ENCODE measurements around the gene NUDT19.
"Not testable (repeated sequence)": the region's sequence is repeated elsewhere in the genome, so short reads cannot be mapped to it uniquely, and the experiment has no call there.

Gene NUDT19

GRCh38 chr19:32675720-32676185 is 15.9 kb upstream of the NUDT19 start, which contains the start of gene RGS9BP:
Gene RGS9BP, plus strand, starts transcription at chr19:32675848. Its CDS starts 416 bp downstream, at chr19:32676264.
- peak; percentile 80 to 93 (median 89) for DNase-seq

GRCh38 chr19:32676186-32676894 is 15.3 kb upstream of the NUDT19 start:
- DNase-seq: no peak

GRCh38 chr19:32676895-32677359 is 14.7 kb upstream of the NUDT19 start:
- DNase-seq: no peak

GRCh38 chr19:32677657-32678056 is 14.0 kb upstream of the NUDT19 start:
- no peak for DNase-seq

GRCh38 chr19:32680986-32681385 is 10.6 kb upstream of the NUDT19 start:
- DNase-seq: peak in 1 of 3 donors; percentile 10

GRCh38 chr19:32682317-32682716 is 9.3 kb upstream of the NUDT19 start:
- DNase-seq: no peak

GRCh38 chr19:32686847-32687475 is 4.7 kb upstream of the NUDT19 start:
- DNase-seq: no peak

GRCh38 chr19:32687681-32688080 is 3.9 kb upstream of the NUDT19 start:
- DNase-seq: no peak

- DNase-seq: peak in 2 of 3 donors; percentile 49 to 55
These were observed 3.3 kb upstream of the NUDT19 start for GRCh38 chr19:32688311-32688710.

GRCh38 chr19:32691952-32692726 is 518 bp downstream of the NUDT19 start:
- DNase-seq: peak; percentile 86 to 92 (median 88)

GRCh38 chr19:32692727-32693061 is 1.1 kb downstream of the NUDT19 start:
- no peak for DNase-seq

GRCh38 chr19:32693151-32694108 is 1.8 kb downstream of the NUDT19 start:
- peak; percentile 53 to 67 (median 57) for DNase-seq

- DNase-seq: not testable (repeated sequence)
These were observed 2.7 kb downstream of the NUDT19 start for GRCh38 chr19:32694316-32694715.

- DNase-seq: not testable (repeated sequence)
These were observed 3.2 kb downstream of the NUDT19 start for GRCh38 chr19:32694851-32695250.

GRCh38 chr19:32695506-32695905 is 3.9 kb downstream of the NUDT19 start:
- peak; percentile 84 to 90 (median 87) for DNase-seq

GRCh38 chr19:32696771-32697170 is 5.2 kb downstream of the NUDT19 start:
- peak; percentile 84 to 88 (median 86) for DNase-seq

GRCh38 chr19:32700129-32700528 is 8.5 kb downstream of the NUDT19 start:
- not testable (repeated sequence) for DNase-seq

GRCh38 chr19:32702010-32702409 is 10.4 kb downstream of the NUDT19 start:
- no peak for DNase-seq

- DNase-seq: not testable (repeated sequence)
These were observed 12.4 kb downstream of the NUDT19 start for GRCh38 chr19:32704006-32704405.

GRCh38 chr19:32708457-32708856 is 16.8 kb downstream of the NUDT19 start:
- DNase-seq: no peak

GRCh38 chr19:32709032-32709431 is 17.4 kb downstream of the NUDT19 start:
- no peak for DNase-seq

GRCh38 chr19:32711747-32712146 is 20.1 kb downstream of the NUDT19 start:
- no peak for DNase-seq

Measured in suppressor macrophage treated with lipopolysaccharide for 1 hour (primary cell).